Liver (tissue), 3 donors: ENCODE data around the gene TTC28.

Experiments
- FOXA1 ChIP-seq: IDR thresholded peaks from 2 replicates; pipeline ENCODE4 v1.6.1; 2016; ENCODE audit warnings: antibody characterized with exemption
- GABPA ChIP-seq, 2 donors: IDR thresholded peaks in 1 of 2; conservative IDR thresholded peaks in 1 of 2; 2 replicates each; pipeline ENCODE4 v1.6.1; 2016; ENCODE audit warnings: antibody characterized with exemption in 2 of 2, mild to moderate bottlenecking in 1 of 2, moderate library complexity in 1 of 2
- HNF4G ChIP-seq: IDR thresholded peaks from 2 replicates; pipeline ENCODE4 v1.6.1; 2016; ENCODE audit warnings: antibody characterized with exemption
- JUND ChIP-seq, 2 donors: IDR thresholded peaks; 2 replicates each; pipeline ENCODE4 v1.6.1; 2016; ENCODE audit warnings: antibody characterized with exemption in 2 of 2
- RAD21 ChIP-seq, 2 donors: IDR thresholded peaks; 2 replicates each; pipeline ENCODE4 v1.6.1; 2016; ENCODE audit warnings: antibody characterized with exemption in 2 of 2, mild to moderate bottlenecking in 2 of 2
- RXRA ChIP-seq, 2 donors: IDR thresholded peaks; 2 replicates each; pipeline ENCODE4 v1.6.1; 2017 to 2018; ENCODE audit warnings: antibody characterized with exemption in 2 of 2, mild to moderate bottlenecking in 1 of 2
- SP1 ChIP-seq: IDR thresholded peaks from 2 replicates; pipeline ENCODE4 v1.6.1; 2018; ENCODE audit warnings: antibody characterized with exemption, mild to moderate bottlenecking
- TAF1 ChIP-seq: conservative IDR thresholded peaks from 2 replicates; pipeline ENCODE4 v1.6.1; 2016; ENCODE audit warnings: antibody characterized with exemption, mild to moderate bottlenecking
- YY1 ChIP-seq: IDR thresholded peaks from 2 replicates; pipeline ENCODE4 v1.6.1; 2016; ENCODE audit warnings: antibody characterized with exemption, mild to moderate bottlenecking
- TF ChIP-seq, protein P1 (sequence below): fragments of 150-350 bp; IDR thresholded peaks from 2 replicates; pipeline ENCODE4 v1.5.1; 2017; ENCODE audit warnings: improper control_type of control experiment, low read depth, low read length; ENCODE audit not compliant: missing input control
- TF ChIP-seq, protein P2 (sequence below): IDR thresholded peaks from 2 replicates; pipeline ENCODE4 v1.6.1; 2016; ENCODE audit warnings: antibody characterized with exemption
- TF ChIP-seq, protein P3 (sequence below): IDR thresholded peaks from 2 replicates; pipeline ENCODE4 v1.6.1; 2016; ENCODE audit warnings: antibody characterized with exemption
- TF ChIP-seq, protein P4 (sequence below): IDR thresholded peaks from 2 replicates; pipeline ENCODE4 v1.6.1; 2016; ENCODE audit warnings: antibody characterized with exemption
- donor health status: healthy.
- donor health status: healthy.

DNA sequence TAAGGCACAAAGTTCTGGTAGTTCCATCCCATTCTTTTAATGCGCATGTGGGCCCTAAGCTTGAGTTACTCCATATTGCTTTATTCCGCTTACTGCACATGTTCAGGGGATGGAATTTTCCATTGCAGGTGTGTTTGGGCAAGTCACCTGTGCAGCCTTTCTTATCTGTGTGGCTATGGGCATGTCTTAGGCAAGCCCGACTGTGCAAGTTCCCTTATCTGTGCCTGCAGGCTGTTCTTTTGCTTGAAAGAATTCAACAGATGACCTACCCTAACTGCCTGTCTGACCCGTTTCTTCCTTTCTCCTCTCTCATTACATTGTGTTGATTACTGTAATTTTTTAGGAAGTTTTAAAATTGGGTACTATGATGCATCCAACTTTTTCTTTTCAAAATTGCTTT is 363.6 kb downstream of the TTC28 start:
- TF ChIP-seq, protein P1, sequence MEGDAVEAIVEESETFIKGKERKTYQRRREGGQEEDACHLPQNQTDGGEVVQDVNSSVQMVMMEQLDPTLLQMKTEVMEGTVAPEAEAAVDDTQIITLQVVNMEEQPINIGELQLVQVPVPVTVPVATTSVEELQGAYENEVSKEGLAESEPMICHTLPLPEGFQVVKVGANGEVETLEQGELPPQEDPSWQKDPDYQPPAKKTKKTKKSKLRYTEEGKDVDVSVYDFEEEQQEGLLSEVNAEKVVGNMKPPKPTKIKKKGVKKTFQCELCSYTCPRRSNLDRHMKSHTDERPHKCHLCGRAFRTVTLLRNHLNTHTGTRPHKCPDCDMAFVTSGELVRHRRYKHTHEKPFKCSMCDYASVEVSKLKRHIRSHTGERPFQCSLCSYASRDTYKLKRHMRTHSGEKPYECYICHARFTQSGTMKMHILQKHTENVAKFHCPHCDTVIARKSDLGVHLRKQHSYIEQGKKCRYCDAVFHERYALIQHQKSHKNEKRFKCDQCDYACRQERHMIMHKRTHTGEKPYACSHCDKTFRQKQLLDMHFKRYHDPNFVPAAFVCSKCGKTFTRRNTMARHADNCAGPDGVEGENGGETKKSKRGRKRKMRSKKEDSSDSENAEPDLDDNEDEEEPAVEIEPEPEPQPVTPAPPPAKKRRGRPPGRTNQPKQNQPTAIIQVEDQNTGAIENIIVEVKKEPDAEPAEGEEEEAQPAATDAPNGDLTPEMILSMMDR, result no peak
- no peak for TF ChIP-seq RAD21 (IDR thresholded peaks at IDR 0.05)
- TF ChIP-seq, protein P2, sequence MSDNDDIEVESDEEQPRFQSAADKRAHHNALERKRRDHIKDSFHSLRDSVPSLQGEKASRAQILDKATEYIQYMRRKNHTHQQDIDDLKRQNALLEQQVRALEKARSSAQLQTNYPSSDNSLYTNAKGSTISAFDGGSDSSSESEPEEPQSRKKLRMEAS, result no peak
- no peak for TF ChIP-seq FOXA1
- TF ChIP-seq, protein P3, sequence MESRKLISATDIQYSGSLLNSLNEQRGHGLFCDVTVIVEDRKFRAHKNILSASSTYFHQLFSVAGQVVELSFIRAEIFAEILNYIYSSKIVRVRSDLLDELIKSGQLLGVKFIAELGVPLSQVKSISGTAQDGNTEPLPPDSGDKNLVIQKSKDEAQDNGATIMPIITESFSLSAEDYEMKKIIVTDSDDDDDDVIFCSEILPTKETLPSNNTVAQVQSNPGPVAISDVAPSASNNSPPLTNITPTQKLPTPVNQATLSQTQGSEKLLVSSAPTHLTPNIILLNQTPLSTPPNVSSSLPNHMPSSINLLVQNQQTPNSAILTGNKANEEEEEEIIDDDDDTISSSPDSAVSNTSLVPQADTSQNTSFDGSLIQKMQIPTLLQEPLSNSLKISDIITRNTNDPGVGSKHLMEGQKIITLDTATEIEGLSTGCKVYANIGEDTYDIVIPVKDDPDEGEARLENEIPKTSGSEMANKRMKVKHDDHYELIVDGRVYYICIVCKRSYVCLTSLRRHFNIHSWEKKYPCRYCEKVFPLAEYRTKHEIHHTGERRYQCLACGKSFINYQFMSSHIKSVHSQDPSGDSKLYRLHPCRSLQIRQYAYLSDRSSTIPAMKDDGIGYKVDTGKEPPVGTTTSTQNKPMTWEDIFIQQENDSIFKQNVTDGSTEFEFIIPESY, result no peak
- no peak for TF ChIP-seq RXRA (IDR thresholded peaks at IDR 0.05)
- no peak for TF ChIP-seq TAF1
- TF ChIP-seq YY1, result no peak
- TF ChIP-seq, protein P4, sequence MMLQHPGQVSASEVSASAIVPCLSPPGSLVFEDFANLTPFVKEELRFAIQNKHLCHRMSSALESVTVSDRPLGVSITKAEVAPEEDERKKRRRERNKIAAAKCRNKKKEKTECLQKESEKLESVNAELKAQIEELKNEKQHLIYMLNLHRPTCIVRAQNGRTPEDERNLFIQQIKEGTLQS, result no peak
- no peak for TF ChIP-seq HNF4G
- TF ChIP-seq SP1, result no peak
- TF ChIP-seq JUND (IDR thresholded peaks at IDR 0.05), result no peak
- no peak for TF ChIP-seq GABPA (IDR thresholded peaks at IDR 0.05 in 1 of 2, conservative IDR thresholded peaks at IDR 0.05 in 1 of 2)
